H1 (cell line): ENCODE measurements around the gene MARCHF2.

Source experiments
- EGR1 ChIP-seq: IDR thresholded peaks from 2 replicates; pipeline ENCODE4 v1.6.1; 2011; ENCODE audit warnings: low read depth, low read length, borderline replicate concordance
- EZH2 ChIP-seq: fragments of 200-600 bp; sonication (generic); IDR thresholded peaks from 2 replicates; pipeline ENCODE4 v1.7.1; 2012; ENCODE audit warnings: low read depth, mild to moderate bottlenecking, moderate library complexity, low read length, inconsistent platforms; ENCODE audit not compliant: severe bottlenecking
- KDM5A ChIP-seq: fragments of 200-600 bp; IDR thresholded peaks from 2 replicates; pipeline ENCODE4 v1.7.1; 2012; ENCODE audit warnings: mild to moderate bottlenecking, low read length, inconsistent platforms, mixed read lengths
- NANOG ChIP-seq: IDR thresholded peaks from 2 replicates; pipeline ENCODE4 v1.6.1; 2011; ENCODE audit warnings: low read length, low read depth, mild to moderate bottlenecking, inconsistent platforms; ENCODE audit not compliant: insufficient read depth, poor library complexity, severe bottlenecking
- POLR2AphosphoS5 ChIP-seq: IDR thresholded peaks from 2 replicates; pipeline ENCODE4 v1.6.1; 2011; ENCODE audit warnings: low read depth, low read length
- RBBP5 ChIP-seq: IDR thresholded peaks from 2 replicates; pipeline ENCODE4 v1.7.1; 2012; ENCODE audit warnings: low read depth, mild to moderate bottlenecking, inconsistent platforms, low read length, moderate library complexity, borderline replicate concordance
- TAF1 ChIP-seq: IDR thresholded peaks from 2 replicates; pipeline ENCODE4 v1.6.1; 2011; ENCODE audit warnings: mild to moderate bottlenecking, low read depth, low read length
- USF2 ChIP-seq: IDR thresholded peaks from 2 replicates; pipeline ENCODE4 v1.6.1; 2011; ENCODE audit warnings: low read length, improper control_type of control experiment
- ZNF274 ChIP-seq: IDR thresholded peaks from 2 replicates; pipeline ENCODE4 v1.7.0; 2012; ENCODE audit warnings: low read length, borderline replicate concordance; ENCODE audit errors: extremely low read depth
- TF ChIP-seq, protein P1 (sequence below), 3 experiments: IDR thresholded peaks; 1 replicate in 2 of 3; 2 replicates in 1 of 3; pipeline versions ENCODE4 v1.5.1 to v1.6.1; 2011; ENCODE audit warnings: low read length in 3 of 3, mild to moderate bottlenecking in 3 of 3, inconsistent platforms in 2 of 3, low read depth in 1 of 3, moderate library complexity in 1 of 3; ENCODE audit not compliant: insufficient read depth in 1 of 3; ENCODE audit errors: control extremely low read depth in 1 of 3
- TF ChIP-seq, protein P2 (sequence below): IDR thresholded peaks from 2 replicates; pipeline ENCODE4 v1.6.1; 2011; ENCODE audit warnings: low read depth, mild to moderate bottlenecking, low read length; ENCODE audit not compliant: insufficient read depth

- TF ChIP-seq RBBP5 (no peak), EGR1 (no peak), EZH2 (no peak), ZNF274 (no peak), KDM5A (no peak), USF2 (no peak), POLR2AphosphoS5 (no peak), TAF1 (no peak), NANOG (no peak)
- TF ChIP-seq, protein P1, sequence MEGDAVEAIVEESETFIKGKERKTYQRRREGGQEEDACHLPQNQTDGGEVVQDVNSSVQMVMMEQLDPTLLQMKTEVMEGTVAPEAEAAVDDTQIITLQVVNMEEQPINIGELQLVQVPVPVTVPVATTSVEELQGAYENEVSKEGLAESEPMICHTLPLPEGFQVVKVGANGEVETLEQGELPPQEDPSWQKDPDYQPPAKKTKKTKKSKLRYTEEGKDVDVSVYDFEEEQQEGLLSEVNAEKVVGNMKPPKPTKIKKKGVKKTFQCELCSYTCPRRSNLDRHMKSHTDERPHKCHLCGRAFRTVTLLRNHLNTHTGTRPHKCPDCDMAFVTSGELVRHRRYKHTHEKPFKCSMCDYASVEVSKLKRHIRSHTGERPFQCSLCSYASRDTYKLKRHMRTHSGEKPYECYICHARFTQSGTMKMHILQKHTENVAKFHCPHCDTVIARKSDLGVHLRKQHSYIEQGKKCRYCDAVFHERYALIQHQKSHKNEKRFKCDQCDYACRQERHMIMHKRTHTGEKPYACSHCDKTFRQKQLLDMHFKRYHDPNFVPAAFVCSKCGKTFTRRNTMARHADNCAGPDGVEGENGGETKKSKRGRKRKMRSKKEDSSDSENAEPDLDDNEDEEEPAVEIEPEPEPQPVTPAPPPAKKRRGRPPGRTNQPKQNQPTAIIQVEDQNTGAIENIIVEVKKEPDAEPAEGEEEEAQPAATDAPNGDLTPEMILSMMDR (IDR thresholded peaks at IDR 0.05; ENCODE audit: control extremely low read depth in 1 of 3, insufficient read depth in 1 of 3, low read depth in 1 of 3, low read length in 3 of 3), result no peak
- TF ChIP-seq, protein P2, sequence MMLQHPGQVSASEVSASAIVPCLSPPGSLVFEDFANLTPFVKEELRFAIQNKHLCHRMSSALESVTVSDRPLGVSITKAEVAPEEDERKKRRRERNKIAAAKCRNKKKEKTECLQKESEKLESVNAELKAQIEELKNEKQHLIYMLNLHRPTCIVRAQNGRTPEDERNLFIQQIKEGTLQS, result no peak
Observed at GRCh38 chr19:8367327-8368001, 45.6 kb upstream of the MARCHF2 start.
